Dendritic cell treated with granulocyte-macrophage colony-stimulating factor and Interleukin-4, amounts not matched to agents 40 ng/mL and 50 ng/mL, for 4 days (primary cell): ENCODE measurements around the gene FOXN1.
A peak's percentile ranks its signal among the peaks of the same experiment; 100 is the strongest.

ENCODE experiments used
- H3K27ac Mint-ChIP-seq: one replicate; pipeline ENCODE4 v1.8.0; 2022; ENCODE audit warnings: mild to moderate bottlenecking, mixed read lengths
- H3K27me3 Mint-ChIP-seq: one replicate; pipeline ENCODE4 v1.8.0; 2022; ENCODE audit warnings: mild to moderate bottlenecking, mixed read lengths
- H3K36me3 Mint-ChIP-seq: one replicate; pipeline ENCODE4 v1.8.0; 2022; ENCODE audit warnings: low read depth, mixed read lengths
- H3K4me1 Mint-ChIP-seq: one replicate; pipeline ENCODE4 v1.8.0; 2022; ENCODE audit warnings: low read depth, mixed read lengths
- H3K4me3 Mint-ChIP-seq: one replicate; pipeline ENCODE4 v1.8.0; 2022; ENCODE audit warnings: mild to moderate bottlenecking, moderate library complexity, mixed read lengths
- H3K9me3 Mint-ChIP-seq: one replicate; pipeline ENCODE4 v1.8.0; 2022; ENCODE audit warnings: mixed read lengths
- intact Hi-C: fragments of 100-400 bp; cut with micrococcal nuclease; formaldehyde crosslinking; loops from one replicate; pipeline ENCODE4 v1.15.0; 2022

The FOXN1 gene

DNA sequence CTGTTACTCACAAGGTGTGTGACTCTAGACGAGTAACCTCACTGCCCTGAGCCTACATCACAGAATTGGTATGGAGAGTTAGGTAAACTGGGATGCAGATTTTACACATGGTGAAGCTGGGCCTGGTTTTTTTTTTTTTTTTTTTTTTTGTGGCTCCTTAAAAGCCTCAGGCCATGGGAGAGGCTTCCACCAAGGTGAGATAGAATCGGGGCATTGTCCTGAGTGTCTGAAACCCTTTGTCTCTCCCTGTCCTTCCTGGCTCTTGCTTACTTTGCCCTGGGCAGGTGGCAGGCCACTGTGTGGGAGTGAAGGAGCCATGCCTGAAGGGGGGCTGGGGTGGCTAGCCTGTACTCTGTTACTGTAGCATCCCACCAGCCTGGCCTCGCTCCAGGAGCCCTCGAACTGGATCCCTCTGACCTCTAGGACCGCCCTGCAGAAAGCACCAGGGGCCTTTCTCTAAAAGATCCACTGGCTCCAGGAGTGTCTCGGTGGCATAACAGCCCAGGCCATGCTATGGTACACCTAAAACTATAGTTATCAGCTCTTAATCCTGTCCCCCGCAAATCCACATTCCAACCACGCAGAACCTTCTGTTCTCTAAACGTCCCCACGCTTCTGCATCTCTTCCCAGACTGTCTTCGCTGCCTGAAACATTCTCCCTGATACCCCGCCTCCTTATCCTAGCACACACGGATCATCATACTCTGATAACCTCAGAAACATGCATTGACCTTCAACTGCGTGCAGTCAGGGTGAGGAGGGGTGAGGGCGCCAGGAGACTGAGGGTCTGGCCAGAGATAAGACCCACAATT, 34.4 kb upstream of the FOXN1 start:
- Mint-ChIP-seq H3K9me3 (no peaks in the 10 kb centered on the region), H3K27me3 (peaks cover 11% of the 10 kb centered on the region)
- intact Hi-C loops: no loop called here

DNA sequence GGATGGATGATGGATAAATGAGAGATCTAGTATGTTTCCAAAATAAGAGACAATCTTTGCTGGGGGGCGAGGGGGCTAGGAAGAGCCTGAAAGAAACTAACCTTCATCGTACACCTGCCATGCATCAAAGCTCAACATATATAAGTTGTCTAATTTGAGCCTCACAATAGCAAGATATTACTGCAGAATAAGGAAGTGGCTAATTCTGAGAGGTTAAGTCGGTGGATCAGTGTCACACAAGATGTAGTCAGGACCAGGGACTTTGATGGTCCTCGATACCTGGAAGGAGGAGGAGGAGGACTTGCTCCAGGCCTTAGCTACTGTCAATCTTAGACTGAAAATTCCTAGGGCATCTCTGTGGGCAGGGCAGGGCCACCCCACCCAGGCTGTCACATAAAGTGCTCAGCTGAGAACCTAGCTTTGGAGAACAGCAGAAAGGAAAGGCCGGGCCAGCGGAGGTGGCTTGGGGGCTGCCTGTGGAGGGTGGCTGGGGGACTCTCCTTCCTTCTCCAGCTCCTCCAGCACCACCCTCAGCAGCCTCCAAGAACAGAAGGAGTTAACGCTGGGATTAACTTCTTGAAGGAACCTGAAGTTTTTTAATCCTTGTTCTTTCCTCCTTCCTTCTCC, 33.2 kb upstream of the FOXN1 start:
- no peak overlapping the region for H3K27ac Mint-ChIP-seq
- no peaks in the 10 kb centered on the region for H3K9me3 Mint-ChIP-seq
- intact Hi-C loops: no loop called here
- no peak overlapping the region for H3K4me3 Mint-ChIP-seq
- H3K27me3 Mint-ChIP-seq: peaks cover 11% of the 10 kb centered on the region
- H3K4me1 Mint-ChIP-seq: peaks cover 68% of the 10 kb centered on the region
- H3K36me3 Mint-ChIP-seq: no peaks in the 10 kb centered on the region

More for the DNA sequence above, 34.4 kb upstream of the FOXN1 start:
- no peaks in the 10 kb centered on the region for H3K36me3 Mint-ChIP-seq
- no peak overlapping the region for H3K27ac Mint-ChIP-seq
- H3K4me3 Mint-ChIP-seq: no peak overlapping the region
- peaks cover 79% of the 10 kb centered on the region for H3K4me1 Mint-ChIP-seq

DNA sequence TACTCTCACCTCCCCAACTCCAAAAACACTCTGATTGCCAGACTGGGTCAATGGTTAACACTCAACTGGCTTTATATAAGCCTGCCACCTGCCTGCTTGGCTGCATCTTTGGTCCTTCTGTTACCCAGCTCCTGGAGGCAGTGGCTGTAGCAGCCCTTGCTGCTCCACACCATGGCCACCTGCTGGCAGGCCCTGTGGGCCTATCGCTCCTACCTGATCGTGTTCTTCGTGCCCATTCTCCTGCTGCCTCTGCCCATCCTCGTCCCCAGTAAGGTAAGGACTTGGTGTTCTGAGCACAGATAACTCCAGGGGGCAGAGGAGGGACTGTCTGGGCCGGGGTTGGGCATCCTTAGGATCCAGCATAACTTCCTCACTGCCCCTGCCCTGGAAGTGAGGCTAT, 32.6 kb upstream of the FOXN1 start, which contains the start of gene SLC13A2:
Gene SLC13A2, plus strand, starts transcription at position 103 of the 400 bp plus-strand sequence. Its CDS starts 69 bp downstream, at position 172.
- H3K9me3 Mint-ChIP-seq: no peaks in the 10 kb centered on the region
- H3K27ac Mint-ChIP-seq: no peak within 1 kb of the TSS
- H3K36me3 Mint-ChIP-seq: no peaks in the 10 kb centered on the region
- peaks cover 11% of the 10 kb centered on the region for H3K27me3 Mint-ChIP-seq
- H3K4me1 Mint-ChIP-seq: peaks cover 68% of the 10 kb centered on the region
- H3K4me3 Mint-ChIP-seq: no peak within 1 kb of the TSS
- intact Hi-C loops: no loop called here

DNA sequence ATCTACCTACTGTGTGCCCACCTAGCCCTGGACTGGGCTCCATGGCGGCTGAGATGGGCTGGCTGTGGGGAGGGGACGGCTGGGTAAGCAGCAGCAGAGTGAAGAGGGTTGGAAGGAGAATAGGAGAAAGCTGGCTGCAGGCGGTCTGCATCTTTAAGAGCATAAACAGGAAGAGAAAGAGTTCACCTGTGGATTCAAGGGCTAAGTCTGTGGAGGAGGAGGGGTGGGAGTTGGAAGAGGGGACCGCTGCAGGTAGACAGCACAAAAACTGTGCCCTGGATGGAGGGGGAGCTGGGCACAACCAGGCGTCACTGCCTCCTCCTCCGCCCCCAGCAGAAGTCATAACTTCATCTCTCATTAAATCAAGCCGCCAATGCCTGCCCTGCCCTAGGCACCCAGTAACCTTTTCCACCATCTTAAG, 32.0 kb upstream of the FOXN1 start:
- H3K9me3 Mint-ChIP-seq: no peaks in the 10 kb centered on the region
- no peak overlapping the region for H3K4me3 Mint-ChIP-seq
- H3K27me3 Mint-ChIP-seq: peaks cover 11% of the 10 kb centered on the region
- H3K4me1 Mint-ChIP-seq: peaks cover 68% of the 10 kb centered on the region
- intact Hi-C loops: no loop called here
- H3K27ac Mint-ChIP-seq: no peak overlapping the region
- H3K36me3 Mint-ChIP-seq: no peaks in the 10 kb centered on the region

DNA sequence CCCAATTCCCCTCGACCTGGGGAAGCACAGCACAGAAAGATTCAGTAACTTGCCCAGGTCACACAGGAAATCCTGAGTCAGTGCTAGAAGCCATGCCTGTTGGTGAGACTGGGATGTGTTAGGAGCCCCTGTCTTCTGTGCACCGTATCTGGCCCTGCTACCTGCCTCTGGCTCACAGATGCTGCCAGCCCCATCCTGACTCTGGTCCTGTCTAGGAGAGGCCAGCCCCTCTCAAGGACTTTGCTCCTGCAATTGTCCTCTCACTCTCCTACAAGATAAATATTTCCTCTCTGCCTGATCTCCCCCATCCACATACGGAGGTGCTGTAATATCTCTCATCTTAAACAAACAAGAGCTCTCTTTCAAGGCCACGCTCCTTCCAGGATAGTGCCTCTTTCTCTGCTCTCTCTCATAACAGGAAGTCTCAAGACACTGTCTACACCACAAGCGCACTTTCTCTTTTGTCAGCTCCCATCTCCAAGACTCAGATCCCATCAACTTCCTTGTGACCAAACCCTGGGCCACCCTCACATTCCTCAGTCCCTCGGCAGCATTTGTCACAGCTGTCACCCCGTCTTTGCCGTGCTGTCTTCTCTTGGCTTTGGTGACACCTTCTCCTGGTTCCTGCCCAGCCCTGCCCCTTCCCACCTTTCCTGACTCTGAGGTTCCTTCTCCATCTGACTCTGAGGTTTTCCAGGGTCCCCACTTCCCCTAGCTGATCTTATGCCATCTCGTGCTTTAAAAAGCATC, 30.8 kb upstream of the FOXN1 start:
- Mint-ChIP-seq H3K4me1 (peaks cover 59% of the 10 kb centered on the region), H3K4me3 (no peak overlapping the region), H3K9me3 (no peaks in the 10 kb centered on the region), H3K27me3 (peaks cover 9% of the 10 kb centered on the region), H3K36me3 (no peaks in the 10 kb centered on the region), H3K27ac (peak overlapping the region; percentile 38)
- intact Hi-C loops: no loop called here

DNA sequence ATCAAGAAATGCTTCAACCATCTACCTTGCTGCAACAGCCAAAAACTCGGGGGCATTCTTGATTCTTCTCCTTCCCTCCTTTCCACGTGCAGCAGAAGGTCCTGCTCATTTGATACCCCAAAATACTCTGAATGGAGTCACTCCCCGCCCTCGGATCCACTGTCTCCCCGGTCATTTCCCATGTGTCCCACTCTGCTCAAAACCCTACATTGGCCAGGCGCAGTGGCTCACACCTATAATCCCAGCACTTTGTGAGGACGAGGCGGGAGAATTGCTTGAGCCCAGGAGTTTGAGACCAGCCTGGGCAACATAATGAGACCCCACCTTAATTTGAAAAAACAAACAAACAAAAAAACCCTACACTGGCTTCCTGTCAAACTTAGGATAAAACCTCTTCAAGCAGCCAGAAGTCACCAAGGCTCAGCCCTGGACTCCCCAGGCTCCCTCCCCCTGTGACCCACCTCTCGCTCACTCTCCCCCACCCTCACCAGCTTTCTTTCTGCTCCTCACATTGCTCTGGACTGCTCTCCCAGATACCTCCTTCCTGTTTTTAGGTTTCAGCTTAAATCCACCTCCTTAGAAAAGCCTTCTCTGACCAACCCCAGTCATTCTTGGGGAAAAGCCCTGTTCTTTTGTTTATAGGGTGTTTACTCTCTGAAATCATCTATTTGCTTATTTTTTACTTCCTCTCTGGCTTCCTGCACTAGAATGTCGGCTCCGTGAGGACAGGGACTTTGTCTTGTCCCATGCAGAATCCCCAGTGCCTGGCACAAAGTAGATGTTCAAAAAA, 29.9 kb upstream of the FOXN1 start:
- Mint-ChIP-seq H3K36me3 (no peaks in the 10 kb centered on the region), H3K4me1 (peaks cover 49% of the 10 kb centered on the region), H3K27me3 (peaks cover 7% of the 10 kb centered on the region), H3K9me3 (no peaks in the 10 kb centered on the region), H3K27ac (peak overlapping the region; percentile 38), H3K4me3 (no peak overlapping the region)
- intact Hi-C loops: no loop called here

DNA sequence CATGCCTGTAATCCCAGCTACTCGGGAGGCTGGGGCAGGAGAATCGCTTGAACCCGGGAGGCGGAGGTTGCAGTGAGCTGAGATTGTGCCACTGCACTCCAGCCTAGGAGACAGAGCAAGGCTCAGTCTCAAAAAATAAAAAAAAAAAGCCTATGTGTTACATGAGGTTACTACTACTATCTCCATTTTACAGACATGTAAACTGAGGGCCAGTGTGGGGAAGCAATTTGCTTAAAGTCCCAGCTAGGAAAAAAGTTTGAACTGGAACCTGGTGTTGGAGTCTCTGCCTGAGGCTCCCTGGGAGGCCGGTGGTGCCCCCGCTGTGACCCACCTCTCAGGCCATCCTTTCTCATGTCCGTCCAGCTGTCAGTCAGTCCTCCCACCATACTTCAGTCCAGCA, 28.2 kb upstream of the FOXN1 start:
- Mint-ChIP-seq H3K4me1 (peaks cover 45% of the 10 kb centered on the region), H3K27me3 (peaks cover 3% of the 10 kb centered on the region), H3K36me3 (no peaks in the 10 kb centered on the region), H3K27ac (peak overlapping the region; percentile 30), H3K4me3 (no peak overlapping the region), H3K9me3 (no peaks in the 10 kb centered on the region)
- intact Hi-C loops: no loop called here

DNA sequence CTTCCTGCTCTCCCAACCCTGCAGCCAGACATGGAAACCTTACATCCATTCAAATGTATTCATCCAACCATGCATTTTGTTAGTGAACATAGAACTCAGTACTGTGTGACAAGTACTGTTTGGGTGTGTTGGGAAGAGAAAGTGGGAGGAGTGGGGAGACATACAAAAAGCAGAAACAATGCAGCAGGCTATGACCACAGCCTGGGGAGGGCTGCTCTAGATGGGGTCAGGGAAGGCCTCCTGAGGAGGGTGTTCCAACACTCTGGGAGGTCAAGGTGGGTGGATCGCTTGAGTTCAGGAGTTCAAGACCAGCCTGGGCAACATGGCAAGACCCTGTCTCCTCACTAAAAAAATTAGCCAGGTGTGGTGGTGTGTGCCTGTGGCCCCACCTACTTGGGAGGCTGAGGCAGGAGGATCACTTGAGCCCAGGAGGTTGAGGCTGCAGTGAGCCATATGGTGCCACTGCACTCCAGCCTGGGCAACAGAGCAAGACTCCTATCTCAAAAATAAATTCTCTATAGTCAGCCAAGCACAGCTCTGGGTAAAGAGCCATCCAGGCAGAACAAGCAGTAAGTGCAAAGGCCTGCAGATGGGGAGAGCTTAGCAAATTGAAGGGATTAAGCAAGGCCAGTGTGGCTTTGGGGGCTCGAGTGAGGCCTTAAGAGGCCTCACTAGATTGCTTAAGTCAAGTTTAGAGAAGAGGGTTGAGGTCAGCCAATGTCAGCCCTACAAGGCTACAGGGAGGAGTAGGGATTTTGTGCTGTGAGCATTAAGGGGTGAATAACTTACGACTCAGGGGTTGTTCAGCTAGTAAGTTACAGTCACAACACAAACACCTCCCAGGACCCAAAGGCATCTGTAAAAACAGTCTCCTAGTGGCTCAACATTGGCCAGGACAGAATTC, 27.2 kb upstream of the FOXN1 start:
- Mint-ChIP-seq H3K9me3 (no peaks in the 10 kb centered on the region), H3K4me1 (peaks cover 40% of the 10 kb centered on the region), H3K36me3 (no peaks in the 10 kb centered on the region), H3K27me3 (peaks cover under 1% of the 10 kb centered on the region), H3K27ac (peak overlapping the region; percentile 30), H3K4me3 (no peak overlapping the region)
- intact Hi-C loops: no loop called here

DNA sequence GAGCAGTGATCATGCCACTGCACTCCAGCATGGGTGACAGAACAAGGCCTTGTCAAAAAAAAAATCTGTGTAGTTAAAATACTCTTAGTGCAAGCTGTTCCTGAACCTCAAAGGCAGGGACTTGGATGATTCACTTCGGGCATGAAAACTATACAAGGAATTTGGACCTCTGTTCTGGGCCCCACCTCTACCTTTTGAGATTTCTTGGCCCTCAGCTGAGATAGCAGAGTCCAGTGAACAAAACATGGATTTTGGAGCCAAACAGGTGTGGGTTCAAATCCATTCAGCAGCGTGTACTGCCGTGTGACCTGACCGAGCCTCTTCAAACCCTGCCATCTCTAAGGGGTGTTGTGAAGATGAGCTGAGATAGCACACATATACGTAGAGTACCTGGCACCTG, 25.9 kb upstream of the FOXN1 start:
- Mint-ChIP-seq H3K4me3 (no peak overlapping the region), H3K9me3 (no peaks in the 10 kb centered on the region), H3K27me3 (no peaks in the 10 kb centered on the region), H3K4me1 (peaks cover 45% of the 10 kb centered on the region), H3K36me3 (no peaks in the 10 kb centered on the region), H3K27ac (no peak overlapping the region)
- intact Hi-C loops: no loop called here

DNA sequence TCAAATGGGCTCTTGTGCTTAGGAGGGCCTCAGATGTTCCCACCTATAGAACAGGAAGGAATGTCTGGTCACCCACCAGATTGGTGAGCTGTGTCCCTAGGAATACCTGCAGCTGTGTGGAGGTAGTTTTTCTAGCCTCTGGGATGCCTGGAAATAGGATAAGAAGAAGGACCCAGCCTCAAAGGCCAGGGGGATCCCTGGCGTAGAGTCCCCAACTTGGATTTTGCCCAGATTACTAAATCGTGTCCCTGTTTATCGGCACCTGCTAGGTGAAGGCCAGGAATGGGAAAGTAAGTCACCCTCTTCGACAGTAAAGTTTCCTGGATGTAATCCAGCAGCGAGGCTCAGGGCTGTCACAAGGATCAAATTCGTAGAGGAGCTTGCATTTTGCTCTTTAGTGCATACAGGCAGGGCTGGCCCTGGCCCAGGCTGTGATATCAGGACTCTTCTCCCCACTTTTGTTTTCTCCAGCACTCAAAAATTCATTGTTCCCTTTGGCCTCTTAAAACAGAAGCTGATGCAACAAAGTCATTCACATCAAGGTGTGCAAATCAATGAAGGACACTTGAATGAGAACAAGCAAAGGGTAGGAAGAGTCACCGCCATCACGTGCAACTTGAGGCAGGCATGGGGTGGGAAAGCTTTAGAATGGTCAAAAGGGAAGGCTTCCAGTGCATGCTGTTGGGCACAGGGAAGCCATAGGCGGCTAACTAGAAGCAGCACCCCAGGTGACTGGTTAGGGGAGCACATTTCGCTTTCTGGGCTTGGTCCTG, 25.2 kb upstream of the FOXN1 start:
- Mint-ChIP-seq H3K36me3 (no peaks in the 10 kb centered on the region), H3K27ac (no peak overlapping the region), H3K27me3 (no peaks in the 10 kb centered on the region), H3K4me1 (peaks cover 37% of the 10 kb centered on the region), H3K4me3 (no peak overlapping the region), H3K9me3 (no peaks in the 10 kb centered on the region)
- intact Hi-C loops: no loop called here

DNA sequence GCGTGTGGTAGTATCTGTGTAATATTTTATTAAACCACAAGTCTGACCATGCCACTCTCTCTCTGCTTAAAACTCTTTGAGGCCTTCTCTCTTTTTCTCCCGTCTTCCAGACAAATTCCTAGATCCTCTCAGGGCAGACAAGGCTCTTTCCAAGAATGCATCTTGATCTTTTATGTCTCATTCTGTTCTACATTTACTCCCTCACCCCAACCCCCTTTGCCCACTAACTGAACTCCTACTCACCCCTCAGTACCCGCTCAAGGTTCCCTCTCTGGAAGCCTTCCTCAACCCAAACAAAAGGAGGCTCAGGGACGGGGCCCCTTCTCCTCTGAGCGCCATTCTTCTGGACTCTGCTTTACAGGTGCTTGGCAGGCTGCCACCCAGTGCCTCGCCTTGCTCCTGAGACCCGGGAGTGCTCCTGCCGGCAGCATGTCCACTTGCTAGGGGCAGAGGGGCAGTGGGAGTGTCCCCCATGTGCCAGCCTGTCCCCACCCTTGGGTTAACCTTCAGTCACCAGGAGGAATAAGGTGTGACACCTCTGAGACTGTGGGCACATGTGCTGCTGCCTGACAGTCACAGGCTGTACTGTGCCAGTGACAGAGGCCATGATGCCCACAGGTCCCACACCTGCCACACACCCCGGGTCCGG, 23.5 kb upstream of the FOXN1 start:
- H3K27ac Mint-ChIP-seq: no peak overlapping the region
- H3K4me3 Mint-ChIP-seq: no peak overlapping the region
- peaks cover 1% of the 10 kb centered on the region for H3K27me3 Mint-ChIP-seq
- peaks cover 29% of the 10 kb centered on the region for H3K4me1 Mint-ChIP-seq
- intact Hi-C loops: no loop called here
- H3K9me3 Mint-ChIP-seq: no peaks in the 10 kb centered on the region
- H3K36me3 Mint-ChIP-seq: no peaks in the 10 kb centered on the region

DNA sequence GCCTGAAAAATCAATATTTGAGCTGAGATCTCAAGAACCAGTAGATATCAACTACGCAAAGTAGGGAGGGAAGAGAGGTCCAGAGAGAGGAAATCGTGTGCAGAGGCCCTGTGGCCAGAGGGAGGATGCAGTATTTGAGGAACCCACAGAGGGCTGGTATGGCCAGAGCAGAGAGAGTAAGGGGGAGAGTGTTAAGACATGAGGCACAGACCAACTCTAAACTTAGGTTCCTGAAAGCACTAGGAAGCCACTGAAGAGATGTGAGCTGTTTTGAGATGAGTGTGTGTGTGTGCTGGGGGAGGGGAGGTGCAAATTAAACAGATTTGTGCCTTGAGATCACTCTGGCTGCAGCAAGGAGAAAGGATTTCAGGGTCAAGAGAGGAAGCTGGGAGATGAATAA, 21.9 kb upstream of the FOXN1 start:
- peaks cover 15% of the 10 kb centered on the region for H3K4me1 Mint-ChIP-seq
- peak overlapping the region; percentile 0 for H3K27ac Mint-ChIP-seq
- H3K4me3 Mint-ChIP-seq: no peak overlapping the region
- H3K36me3 Mint-ChIP-seq: no peaks in the 10 kb centered on the region
- peaks cover 1% of the 10 kb centered on the region for H3K27me3 Mint-ChIP-seq
- no peaks in the 10 kb centered on the region for H3K9me3 Mint-ChIP-seq
- intact Hi-C loops: no loop called here
